ENCODE measurements around the gene PSMA5. TPM values are rescaled to one million over a fixed set of nuclear protein-coding genes. Genes with fewer than 3 reads are reported as not detected.

Gene PSMA5
- total and polyA plus RNA-seq, 9 donors: 19.4 to 52.0 (median 38.1) TPM

DNA sequence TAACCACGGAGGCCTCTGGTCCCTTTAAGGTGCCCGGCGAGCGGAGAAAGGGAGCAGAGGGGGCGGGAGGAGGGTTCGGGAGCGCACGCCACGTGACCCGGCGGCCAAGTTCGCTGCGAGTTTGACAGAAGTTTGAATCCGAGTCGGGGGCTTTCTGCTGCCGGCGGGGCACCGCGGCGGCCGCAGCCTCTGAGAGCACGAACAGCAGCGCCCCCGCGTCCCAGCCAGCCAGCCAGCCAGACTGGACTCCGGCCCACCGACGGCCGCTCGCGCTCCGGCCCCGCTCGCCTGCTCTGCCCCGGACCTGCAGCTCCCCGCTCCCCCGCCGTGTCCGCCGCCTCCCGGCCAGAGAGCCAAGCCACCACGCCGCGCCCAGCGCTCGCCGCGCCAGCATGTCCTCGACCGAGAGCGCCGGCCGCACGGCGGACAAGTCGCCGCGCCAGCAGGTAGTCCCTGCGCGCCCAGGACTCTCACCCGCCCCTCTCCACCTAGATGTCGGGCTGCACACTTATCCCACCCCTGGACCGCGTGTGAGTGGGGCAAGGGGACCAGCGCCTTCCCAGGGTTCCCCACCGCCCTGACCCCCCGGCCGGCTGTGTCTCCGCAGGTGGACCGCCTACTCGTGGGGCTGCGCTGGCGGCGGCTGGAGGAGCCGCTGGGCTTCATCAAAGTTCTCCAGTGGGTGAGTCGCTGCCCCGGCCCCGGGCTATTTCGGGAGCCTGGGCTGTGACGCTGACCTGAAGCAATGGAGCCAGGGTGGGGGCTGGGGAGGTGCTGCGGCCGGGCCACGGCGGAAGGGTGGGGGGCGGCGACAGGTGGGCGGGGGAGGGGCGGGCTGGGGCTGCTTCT, 40.4 kb upstream of the PSMA5 start, which contains the start of gene SYPL2:
SYPL2 (plus strand) TSS at position 95 of the 849 bp plus-strand sequence; CDS start at position 393, 298 bp downstream.
- Histone ChIP-seq H3K27me3 (no peaks in the 10 kb centered on the region), H3K27ac (peak within 1 kb of the TSS in 1 of 2 donors; percentile 34), H3K9me3 (no peaks in the 10 kb centered on the region), H3K36me3 (no peaks in the 10 kb centered on the region), H3K4me3 (peak within 1 kb of the TSS; percentile 70), H3K4me1 (ENCODE audit: insufficient read depth) (no peaks in the 10 kb centered on the region)
- DNase-seq: peak; percentile 46 to 71 (median 57)
- intact Hi-C loops (cut with DNase I): no loop called here
- 0 to 2% (median 1%) methylated on average over 28 to 88 of the region's 88 CpGs for WGBS, 3 donors
- TF ChIP-seq EP300 (IDR thresholded peaks at IDR 0.05) (no peak), POLR2A (IDR thresholded peaks at IDR 0.05) (peak; percentile 23)
- TF ChIP-seq, protein P1, sequence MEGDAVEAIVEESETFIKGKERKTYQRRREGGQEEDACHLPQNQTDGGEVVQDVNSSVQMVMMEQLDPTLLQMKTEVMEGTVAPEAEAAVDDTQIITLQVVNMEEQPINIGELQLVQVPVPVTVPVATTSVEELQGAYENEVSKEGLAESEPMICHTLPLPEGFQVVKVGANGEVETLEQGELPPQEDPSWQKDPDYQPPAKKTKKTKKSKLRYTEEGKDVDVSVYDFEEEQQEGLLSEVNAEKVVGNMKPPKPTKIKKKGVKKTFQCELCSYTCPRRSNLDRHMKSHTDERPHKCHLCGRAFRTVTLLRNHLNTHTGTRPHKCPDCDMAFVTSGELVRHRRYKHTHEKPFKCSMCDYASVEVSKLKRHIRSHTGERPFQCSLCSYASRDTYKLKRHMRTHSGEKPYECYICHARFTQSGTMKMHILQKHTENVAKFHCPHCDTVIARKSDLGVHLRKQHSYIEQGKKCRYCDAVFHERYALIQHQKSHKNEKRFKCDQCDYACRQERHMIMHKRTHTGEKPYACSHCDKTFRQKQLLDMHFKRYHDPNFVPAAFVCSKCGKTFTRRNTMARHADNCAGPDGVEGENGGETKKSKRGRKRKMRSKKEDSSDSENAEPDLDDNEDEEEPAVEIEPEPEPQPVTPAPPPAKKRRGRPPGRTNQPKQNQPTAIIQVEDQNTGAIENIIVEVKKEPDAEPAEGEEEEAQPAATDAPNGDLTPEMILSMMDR (IDR thresholded peaks at IDR 0.05): peak in 1 of 3 donors; percentile 27

DNA sequence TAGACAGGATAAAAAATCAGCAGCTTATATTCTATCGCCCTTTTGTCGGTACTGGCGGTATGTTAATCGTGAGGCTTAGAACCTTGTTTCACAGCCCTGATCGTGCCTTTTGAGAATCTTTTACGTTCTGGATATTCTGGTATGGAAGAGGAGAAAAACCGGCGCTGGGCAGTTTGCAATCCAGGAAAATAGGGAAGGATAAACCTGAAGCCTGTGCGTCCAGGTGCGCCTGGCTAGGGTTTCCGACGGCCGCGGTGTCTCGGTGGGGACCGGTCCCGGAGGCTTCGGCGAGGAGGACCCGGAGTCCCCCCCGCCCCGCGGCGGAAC, 39.8 kb upstream of the PSMA5 start:
- peak overlapping the region; percentile 70 for H3K4me3 ChIP-seq
- H3K27ac ChIP-seq: peak overlapping the region in 1 of 2 donors; percentile 34
- DNase-seq: no peak
- no peaks in the 10 kb centered on the region for H3K4me1 ChIP-seq (ENCODE audit: insufficient read depth)
- H3K9me3 ChIP-seq: no peaks in the 10 kb centered on the region
- H3K36me3 ChIP-seq: no peaks in the 10 kb centered on the region
- H3K27me3 ChIP-seq: no peaks in the 10 kb centered on the region
- TF ChIP-seq POLR2A (IDR thresholded peaks at IDR 0.05) (no peak), EP300 (IDR thresholded peaks at IDR 0.05) (no peak)
- TF ChIP-seq, protein P1 (IDR thresholded peaks at IDR 0.05): no peak
- WGBS, 3 donors: 2 to 3% (median 2%) methylated on average over 24 of the region's 24 CpGs
- intact Hi-C loops (cut with DNase I): no loop called here

DNA sequence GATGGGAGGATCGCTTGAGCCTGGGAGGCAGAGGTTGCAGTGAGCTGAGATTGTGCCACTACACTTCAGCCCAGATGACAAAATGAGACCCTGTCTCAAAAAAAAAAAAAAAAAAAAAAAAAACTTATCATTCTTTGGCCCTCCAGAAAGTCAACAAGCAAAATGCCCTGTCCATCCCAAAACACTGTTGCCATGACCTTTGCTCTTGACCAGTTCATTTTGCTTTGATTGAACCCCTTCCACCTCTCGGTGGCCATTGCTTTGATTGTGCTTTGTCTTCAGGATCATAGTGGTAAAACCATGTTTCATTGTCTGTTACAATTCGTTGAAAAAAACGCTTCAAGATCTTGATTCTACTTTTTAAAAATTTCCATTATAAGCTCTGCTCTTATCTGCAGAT, 31.6 kb upstream of the PSMA5 start:
- TF ChIP-seq POLR2A (IDR thresholded peaks at IDR 0.05) (no peak), EP300 (IDR thresholded peaks at IDR 0.05) (no peak)
- TF ChIP-seq, protein P1 (IDR thresholded peaks at IDR 0.05): no peak
- H3K27ac ChIP-seq: no peak overlapping the region

DNA sequence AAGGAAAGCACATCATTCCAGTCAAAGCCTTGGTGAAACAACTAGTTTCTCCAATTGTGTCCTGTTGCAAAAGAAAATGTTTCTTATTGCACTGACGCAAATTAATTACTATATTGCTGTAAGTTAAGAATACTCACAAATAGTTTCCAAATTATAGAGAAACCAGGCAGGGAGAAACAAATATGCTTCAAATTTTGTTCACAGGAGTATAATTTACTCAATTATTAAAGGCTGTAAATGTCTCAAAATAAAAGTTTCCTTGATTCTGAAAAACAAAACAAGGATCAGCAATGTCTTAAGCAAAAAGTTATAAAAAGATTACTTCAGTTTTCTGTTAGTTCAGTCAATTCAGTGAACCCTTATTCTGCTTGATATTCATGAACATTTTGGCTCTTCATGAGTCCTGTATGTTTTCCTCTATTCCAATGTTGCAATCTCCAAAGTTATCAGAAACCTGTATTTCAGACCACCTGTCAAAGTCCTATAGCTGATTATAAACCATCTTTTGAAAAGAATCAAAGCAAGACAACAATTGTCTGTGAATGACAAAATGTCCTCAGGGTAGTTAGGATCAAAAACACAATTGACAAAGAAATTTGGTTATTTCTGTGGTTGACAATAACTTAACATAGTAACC, 28.4 kb upstream of the PSMA5 start:
- intact Hi-C loops (cut with DNase I): no loop called here
- TF ChIP-seq POLR2A (IDR thresholded peaks at IDR 0.05): no peak
- TF ChIP-seq EP300 (IDR thresholded peaks at IDR 0.05): no peak

More for the DNA sequence above, 31.6 kb upstream of the PSMA5 start:
- H3K4me3 ChIP-seq: no peak overlapping the region
- no peaks in the 10 kb centered on the region for H3K36me3 ChIP-seq
- intact Hi-C loops (cut with DNase I): no loop called here
- no peaks in the 10 kb centered on the region for H3K9me3 ChIP-seq
- no peaks in the 10 kb centered on the region for H3K27me3 ChIP-seq
- H3K4me1 ChIP-seq (ENCODE audit: insufficient read depth): no peaks in the 10 kb centered on the region
- WGBS, 3 donors: 82 to 84% (median 84%) methylated on average over 4 of the region's 4 CpGs
- DNase-seq: no peak

More for the DNA sequence above, 28.4 kb upstream of the PSMA5 start:
- 89 to 98% (median 91%) methylated on average over 1 of the region's 1 CpG for WGBS, 3 donors
- H3K36me3 ChIP-seq: no peaks in the 10 kb centered on the region
- no peak overlapping the region for H3K27ac ChIP-seq
- H3K9me3 ChIP-seq: no peaks in the 10 kb centered on the region
- DNase-seq: no peak
- H3K27me3 ChIP-seq: no peaks in the 10 kb centered on the region
- no peaks in the 10 kb centered on the region for H3K4me1 ChIP-seq (ENCODE audit: insufficient read depth)
- H3K4me3 ChIP-seq: no peak overlapping the region
